Activated CD8-positive, alpha-beta memory T cell treated with anti-CD3 and anti-CD28 coated beads, Interleukin-2, amount 10 ng/mL, durations not matched to agents 7 days and 5 days (primary cell): ENCODE results near the gene FBXO28. TPM values are rescaled to one million over a fixed set of nuclear protein-coding genes. Genes with fewer than 3 reads are reported as not detected.

Source experiments
- ATAC-seq: fragments of 150-1000 bp; cut with Tn5 transposase; one replicate; pipeline ENCODE4 v1.10.0; 2021; ENCODE audit warnings: moderate library complexity
- CTCF ChIA-PET: fragments of 350-600 bp; sonication (Branson Sonifier 250); formaldehyde crosslinking; loops from one replicate; lab custom pipeline; 2021; ENCODE audit warnings: antibody characterized with exemption; lab: Charles Lee
- DNase-seq: peaks from one replicate; pipeline ENCODE4 v3.0.0-alpha.2; 2020
- H3K27ac Mint-ChIP-seq: one replicate; pipeline ENCODE4 v1.8.0; 2021; ENCODE audit warnings: mild to moderate bottlenecking, mixed read lengths
- H3K27me3 Mint-ChIP-seq: one replicate; pipeline ENCODE4 v1.8.0; 2021; ENCODE audit warnings: mixed read lengths
- H3K36me3 Mint-ChIP-seq: one replicate; pipeline ENCODE4 v1.8.0; 2021; ENCODE audit warnings: mild to moderate bottlenecking, mixed read lengths
- H3K4me1 Mint-ChIP-seq: one replicate; pipeline ENCODE4 v1.8.0; 2021; ENCODE audit warnings: mixed read lengths
- H3K4me3 Mint-ChIP-seq: one replicate; pipeline ENCODE4 v1.8.0; 2021; ENCODE audit warnings: mild to moderate bottlenecking, moderate library complexity, mixed read lengths
- H3K9me3 Mint-ChIP-seq: one replicate; pipeline ENCODE4 v1.8.0; 2022; ENCODE audit warnings: low read depth, mixed read lengths
- total RNA-seq, 2 experiments: library from RNA; stranded (reverse); gene quantifications; one replicate each; pipeline ENCODE4 v1.2.3, GENCODE V29; 2021

FBXO28 gene
- total RNA-seq, 2 experiments from 2014 or later = 21.3 to 29.6 TPM

DNA sequence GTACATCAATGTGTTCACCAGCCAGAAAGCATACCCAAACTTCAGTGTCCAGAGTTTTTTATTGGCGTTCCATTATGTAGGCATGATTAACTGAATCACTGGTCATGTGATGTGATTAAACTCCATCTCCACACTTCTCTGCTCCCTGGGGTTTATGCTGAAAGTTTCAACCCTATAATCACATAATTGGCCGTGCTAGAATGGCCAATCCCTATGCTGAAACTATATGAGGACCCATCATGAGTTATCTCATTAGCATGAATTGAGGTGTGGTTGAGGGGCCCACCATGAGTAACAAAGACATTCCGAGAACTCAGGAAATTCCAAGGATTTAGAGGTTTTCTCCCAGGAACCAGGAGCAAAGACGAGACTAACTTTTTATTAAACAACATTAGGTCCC lies 31.8 kb upstream of the FBXO28 start:
- Mint-ChIP-seq H3K9me3 (no peaks in the 10 kb centered on the region), H3K36me3 (no peaks in the 10 kb centered on the region), H3K27me3 (peaks cover 22% of the 10 kb centered on the region), H3K4me1 (no peaks in the 10 kb centered on the region), H3K4me3 (no peak overlapping the region), H3K27ac (no peak overlapping the region)
- DNase-seq (no peak), ATAC-seq (no peak)
- CTCF ChIA-PET = interaction anchor here (1.9 kb wide), 1 partner anchor 13 kb away, joined by 6 read pairs; no protein-coding TSS in a partner anchor

DNA sequence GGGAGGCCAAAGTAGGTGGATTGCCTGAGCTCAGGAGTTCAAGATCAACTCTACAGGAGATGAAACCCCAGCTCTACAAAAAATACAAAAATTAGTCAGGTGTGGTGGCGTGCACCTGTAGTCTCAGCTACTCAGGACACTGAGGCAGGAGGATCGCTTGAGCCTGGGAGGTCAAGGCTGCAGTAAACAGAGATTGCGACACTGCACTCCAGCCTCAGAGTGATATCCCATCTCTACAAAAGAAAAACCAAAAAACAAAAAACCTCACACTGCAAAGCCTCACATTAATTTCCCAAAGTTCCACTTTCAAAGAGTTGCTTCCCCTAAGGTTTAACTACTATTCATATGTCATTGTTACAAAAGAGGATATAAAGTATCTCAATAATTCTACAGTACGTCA lies 29.0 kb upstream of the FBXO28 start:
- H3K27me3 Mint-ChIP-seq = peaks cover 25% of the 10 kb centered on the region
- H3K36me3 Mint-ChIP-seq = no peaks in the 10 kb centered on the region
- DNase-seq (no peak), ATAC-seq (no peak)
- H3K27ac Mint-ChIP-seq = no peak overlapping the region
- no peaks in the 10 kb centered on the region for H3K4me1 Mint-ChIP-seq
- H3K9me3 Mint-ChIP-seq = no peaks in the 10 kb centered on the region
- no peak overlapping the region for H3K4me3 Mint-ChIP-seq
- CTCF ChIA-PET = interaction anchor here (1.0 kb wide), 1 partner anchor 10 kb away, joined by 3 read pairs; no protein-coding TSS in a partner anchor

DNA sequence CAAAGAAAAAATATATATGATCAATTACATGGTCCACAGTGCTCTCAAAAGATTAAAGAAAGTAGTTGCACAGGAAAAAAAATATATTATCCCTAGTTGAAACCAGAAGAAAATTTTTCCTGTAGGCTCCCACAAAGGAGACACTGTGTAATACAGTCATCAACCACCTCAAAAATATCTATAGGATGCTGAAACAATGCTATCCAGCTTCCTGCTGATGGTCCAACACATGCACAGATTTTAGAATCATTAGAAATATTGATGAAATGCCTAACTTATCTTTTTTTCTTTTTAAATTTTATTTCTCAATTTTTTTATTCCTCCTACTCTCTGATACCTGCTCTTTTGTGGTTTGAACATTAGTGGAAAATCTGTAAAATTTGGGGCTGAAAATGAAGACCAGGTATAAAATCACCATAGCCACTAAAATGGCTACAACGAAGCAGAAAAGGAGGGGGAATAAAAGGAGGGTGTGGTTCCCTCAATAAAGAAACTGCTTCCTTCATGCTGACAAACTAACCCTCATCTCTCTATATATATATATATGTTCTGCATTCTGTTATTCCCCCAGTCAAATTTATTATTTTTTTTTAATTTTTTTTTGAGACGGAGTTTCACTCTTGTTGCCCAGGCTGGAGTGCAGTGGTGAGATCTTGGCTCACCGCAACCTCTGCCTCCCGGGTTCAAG lies 28.3 kb upstream of the FBXO28 start:
- Mint-ChIP-seq H3K9me3 (no peaks in the 10 kb centered on the region), H3K27ac (no peak overlapping the region), H3K27me3 (peaks cover 31% of the 10 kb centered on the region), H3K36me3 (no peaks in the 10 kb centered on the region), H3K4me3 (no peak overlapping the region), H3K4me1 (no peaks in the 10 kb centered on the region)
- CTCF ChIA-PET = no interaction called here
- no peak for ATAC-seq
- DNase-seq = no peak

DNA sequence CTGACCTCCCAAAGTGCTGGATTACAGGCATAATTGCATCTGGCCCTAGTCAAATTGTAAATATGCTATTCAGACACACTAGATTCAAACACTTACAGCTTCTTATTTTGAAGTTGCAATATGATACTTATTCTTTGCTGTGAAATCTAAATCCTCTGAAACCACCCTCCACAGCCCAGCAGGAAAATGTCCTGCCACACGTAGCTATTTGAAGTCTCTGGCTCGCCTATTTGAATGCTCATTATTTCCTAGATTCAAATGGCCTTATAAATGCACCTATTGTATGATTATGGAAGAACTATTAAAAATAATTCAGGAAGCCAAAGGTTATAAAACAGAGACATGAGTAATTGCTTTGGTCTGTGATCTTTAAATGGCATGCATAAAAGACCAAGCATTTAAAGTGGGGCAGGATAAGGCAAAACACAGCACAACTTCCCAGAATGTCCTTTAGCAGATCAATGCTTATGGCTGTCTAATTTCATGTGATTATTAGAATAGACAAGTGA lies 26.6 kb upstream of the FBXO28 start:
- H3K9me3 Mint-ChIP-seq = no peaks in the 10 kb centered on the region
- H3K4me3 Mint-ChIP-seq = no peak overlapping the region
- H3K27ac Mint-ChIP-seq = no peak overlapping the region
- H3K36me3 Mint-ChIP-seq = no peaks in the 10 kb centered on the region
- CTCF ChIA-PET = no interaction called here
- peaks cover 30% of the 10 kb centered on the region for H3K27me3 Mint-ChIP-seq
- DNase-seq (no peak), ATAC-seq (no peak)
- H3K4me1 Mint-ChIP-seq = no peaks in the 10 kb centered on the region

DNA sequence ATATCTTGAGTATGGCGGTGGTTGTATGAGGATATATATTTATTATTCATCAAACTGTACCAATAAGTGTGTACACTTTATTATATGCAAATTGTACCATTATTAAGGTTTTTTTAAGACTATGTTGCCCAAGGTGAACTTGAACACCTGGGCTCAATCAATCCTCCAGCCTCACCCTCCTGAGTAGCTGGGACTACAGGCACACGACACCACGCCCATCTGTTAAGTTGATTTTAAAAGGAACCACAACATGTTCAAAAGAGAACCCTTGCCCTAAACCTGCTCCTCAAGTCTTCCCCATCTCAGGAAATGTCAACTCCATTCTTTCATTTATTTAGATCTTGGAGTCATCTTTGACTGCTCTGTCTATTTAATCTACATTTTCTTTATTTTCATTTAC lies 24.3 kb upstream of the FBXO28 start:
- CTCF ChIA-PET = no interaction called here
- Mint-ChIP-seq H3K36me3 (no peaks in the 10 kb centered on the region), H3K9me3 (no peaks in the 10 kb centered on the region), H3K4me1 (no peaks in the 10 kb centered on the region), H3K27me3 (peaks cover 32% of the 10 kb centered on the region), H3K27ac (no peak overlapping the region), H3K4me3 (no peak overlapping the region)
- no peak for ATAC-seq
- no peak for DNase-seq

DNA sequence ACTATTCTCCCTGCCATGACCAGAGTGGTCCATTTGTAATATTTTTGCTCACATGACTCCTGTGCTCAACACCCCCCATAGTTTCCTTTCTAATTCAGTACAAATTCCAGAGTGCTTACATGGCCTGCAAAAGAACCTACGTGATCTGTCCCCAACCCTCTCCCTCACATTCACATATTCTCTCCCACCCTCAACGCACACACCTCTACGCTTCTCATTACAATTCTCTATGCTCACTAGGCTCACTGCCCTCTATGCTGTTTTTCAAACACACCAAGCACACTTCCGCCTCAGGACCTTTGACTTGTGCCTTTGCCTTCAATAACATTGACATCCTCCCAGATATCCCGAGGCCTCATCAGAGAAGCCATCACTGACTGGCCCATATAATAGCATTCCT lies 23.8 kb upstream of the FBXO28 start:
- no peak overlapping the region for H3K27ac Mint-ChIP-seq
- no peaks in the 10 kb centered on the region for H3K9me3 Mint-ChIP-seq
- no peak for ATAC-seq
- H3K4me3 Mint-ChIP-seq = no peak overlapping the region
- H3K36me3 Mint-ChIP-seq = no peaks in the 10 kb centered on the region
- H3K4me1 Mint-ChIP-seq = no peaks in the 10 kb centered on the region
- peaks cover 35% of the 10 kb centered on the region for H3K27me3 Mint-ChIP-seq
- CTCF ChIA-PET = no interaction called here
- no peak for DNase-seq

DNA sequence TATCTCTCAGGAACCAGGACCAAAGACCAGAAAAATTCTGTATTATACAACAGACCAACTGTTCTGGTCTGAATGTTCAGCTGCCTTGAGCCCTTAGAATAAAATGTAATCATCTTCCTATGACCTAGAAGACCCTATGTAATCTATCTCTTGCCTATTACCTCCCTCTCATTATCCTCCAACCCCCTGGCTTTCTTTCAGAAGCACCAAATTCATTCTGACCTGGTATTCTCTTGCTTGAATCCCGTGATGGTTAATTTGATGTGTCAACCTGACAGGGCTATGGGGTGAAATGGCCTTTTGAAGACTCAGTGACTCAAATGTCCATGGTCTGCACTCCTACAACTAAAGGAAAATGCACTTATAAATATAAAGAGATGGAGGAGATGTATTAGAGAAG lies 21.8 kb upstream of the FBXO28 start:
- H3K9me3 Mint-ChIP-seq = no peaks in the 10 kb centered on the region
- no peak overlapping the region for H3K27ac Mint-ChIP-seq
- no peak for ATAC-seq
- no peaks in the 10 kb centered on the region for H3K4me1 Mint-ChIP-seq
- DNase-seq = no peak
- CTCF ChIA-PET = no interaction called here
- H3K4me3 Mint-ChIP-seq = no peak overlapping the region
- H3K27me3 Mint-ChIP-seq = peaks cover 47% of the 10 kb centered on the region
- H3K36me3 Mint-ChIP-seq = no peaks in the 10 kb centered on the region

DNA sequence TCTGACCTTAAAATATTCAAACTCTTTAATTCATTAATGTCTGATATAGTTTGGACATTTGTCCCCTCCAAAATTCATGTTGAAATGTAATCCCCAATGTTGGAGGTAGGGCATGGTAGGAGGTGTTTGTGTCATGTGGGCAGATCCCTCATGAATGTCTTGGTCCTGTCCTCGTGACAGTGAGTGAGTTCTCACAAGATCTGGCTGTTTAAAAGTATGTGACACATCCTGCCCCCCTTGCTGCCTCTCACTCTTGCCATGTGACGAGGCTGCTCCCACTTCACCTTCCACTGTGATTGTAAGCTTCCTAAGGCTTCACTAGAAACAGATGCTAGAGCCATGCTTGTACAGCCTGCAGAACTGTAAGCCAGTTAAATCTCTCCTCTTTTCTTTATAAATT lies 21.3 kb upstream of the FBXO28 start:
- CTCF ChIA-PET = no interaction called here
- DNase-seq = no peak
- Mint-ChIP-seq H3K4me3 (no peak overlapping the region), H3K9me3 (no peaks in the 10 kb centered on the region), H3K4me1 (no peaks in the 10 kb centered on the region), H3K27ac (no peak overlapping the region), H3K27me3 (peaks cover 48% of the 10 kb centered on the region), H3K36me3 (no peaks in the 10 kb centered on the region)
- ATAC-seq = no peak

DNA sequence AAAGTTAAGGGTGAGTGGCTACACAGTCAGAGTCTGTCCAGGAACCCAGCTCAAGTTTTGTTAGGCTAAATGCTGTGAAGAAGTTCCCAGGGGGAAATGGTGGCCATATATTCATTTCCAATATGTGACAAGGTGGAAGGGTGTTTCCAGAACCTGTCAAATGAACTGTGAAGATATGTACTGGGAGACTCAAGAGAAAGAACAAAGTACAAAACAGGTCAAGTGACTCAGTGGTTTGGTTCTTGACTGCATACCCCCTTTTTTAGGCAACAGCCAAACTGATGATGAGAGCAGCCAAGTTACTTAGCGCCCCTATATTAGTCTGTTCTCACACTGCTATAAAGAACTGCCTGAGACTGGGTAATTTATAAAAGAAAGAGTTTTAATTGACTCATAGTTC lies 18.6 kb upstream of the FBXO28 start:
- CTCF ChIA-PET = interaction anchor here (1.7 kb wide), 1 partner anchor 14 kb away, joined by 6 read pairs; no protein-coding TSS in a partner anchor
- H3K36me3 Mint-ChIP-seq = no peaks in the 10 kb centered on the region
- DNase-seq (no peak), ATAC-seq (no peak)
- H3K9me3 Mint-ChIP-seq = no peaks in the 10 kb centered on the region
- H3K27me3 Mint-ChIP-seq = peaks cover 44% of the 10 kb centered on the region
- no peak overlapping the region for H3K4me3 Mint-ChIP-seq
- H3K27ac Mint-ChIP-seq = no peak overlapping the region
- H3K4me1 Mint-ChIP-seq = no peaks in the 10 kb centered on the region

DNA sequence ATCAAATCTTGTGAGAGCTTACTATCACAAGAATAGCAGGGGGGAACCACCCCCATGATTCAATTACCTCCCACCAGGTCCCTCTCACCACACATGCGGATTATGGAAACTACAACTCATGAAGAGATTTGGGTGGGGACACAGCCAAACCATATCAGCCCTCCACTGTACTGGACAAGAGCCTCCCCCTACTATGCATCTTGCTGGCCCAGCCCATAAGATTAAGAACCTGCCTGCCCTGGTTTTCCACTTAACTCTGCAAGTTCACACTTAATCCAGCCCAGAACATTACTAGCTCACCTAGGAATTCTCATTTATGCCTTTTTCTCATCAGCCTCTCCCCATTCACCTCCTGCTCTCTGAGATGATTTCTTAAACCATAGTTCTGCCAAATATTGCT lies 18.0 kb upstream of the FBXO28 start:
- H3K4me1 Mint-ChIP-seq = no peaks in the 10 kb centered on the region
- ATAC-seq = no peak
- H3K27me3 Mint-ChIP-seq = peaks cover 42% of the 10 kb centered on the region
- DNase-seq = no peak
- H3K9me3 Mint-ChIP-seq = no peaks in the 10 kb centered on the region
- no peaks in the 10 kb centered on the region for H3K36me3 Mint-ChIP-seq
- H3K4me3 Mint-ChIP-seq = no peak overlapping the region
- H3K27ac Mint-ChIP-seq = no peak overlapping the region
- CTCF ChIA-PET = interaction anchor here (1.7 kb wide), 1 partner anchor 14 kb away, joined by 6 read pairs; no protein-coding TSS in a partner anchor

DNA sequence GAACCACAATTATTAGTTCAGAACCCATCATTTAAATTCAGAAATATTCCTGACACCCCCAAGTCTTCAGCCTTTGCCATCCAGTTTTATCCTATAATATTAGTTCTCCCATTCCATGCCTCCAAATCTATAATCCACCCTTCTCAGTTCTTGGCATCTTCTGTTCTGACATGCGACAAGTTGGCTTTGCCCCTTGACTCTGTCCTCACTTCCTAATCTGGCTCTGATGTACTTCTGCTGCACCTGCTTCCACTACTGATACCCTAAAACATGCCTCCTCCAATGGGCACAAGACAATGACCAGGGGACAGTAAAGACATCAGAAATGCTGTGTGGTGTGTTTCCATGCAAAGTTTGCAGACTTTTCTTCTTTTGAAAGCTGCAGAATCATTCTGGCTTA lies 17.1 kb upstream of the FBXO28 start:
- H3K4me3 Mint-ChIP-seq = no peak overlapping the region
- CTCF ChIA-PET = no interaction called here
- DNase-seq (no peak), ATAC-seq (no peak)
- no peaks in the 10 kb centered on the region for H3K36me3 Mint-ChIP-seq
- peaks cover 39% of the 10 kb centered on the region for H3K27me3 Mint-ChIP-seq
- H3K4me1 Mint-ChIP-seq = no peaks in the 10 kb centered on the region
- no peak overlapping the region for H3K27ac Mint-ChIP-seq
- no peaks in the 10 kb centered on the region for H3K9me3 Mint-ChIP-seq

DNA sequence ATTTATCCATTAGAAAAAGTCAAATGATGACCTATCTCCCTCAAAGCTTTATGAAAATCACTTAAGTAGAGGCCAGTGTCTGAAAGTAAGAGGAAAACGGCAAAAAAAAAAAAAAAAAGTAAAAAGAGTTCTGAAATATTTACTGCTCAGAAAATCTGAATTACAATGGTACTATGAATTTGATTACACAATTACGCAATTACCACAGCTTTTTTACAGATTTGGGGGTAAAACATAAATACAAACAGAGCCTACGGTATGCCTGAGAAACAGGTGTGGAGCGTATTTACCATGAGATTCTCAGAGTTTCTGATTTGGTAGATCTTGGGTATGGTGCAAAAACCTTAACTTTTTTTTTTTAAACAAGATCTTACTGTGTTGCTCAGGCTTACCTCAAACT lies 15.9 kb upstream of the FBXO28 start:
- no peaks in the 10 kb centered on the region for H3K4me1 Mint-ChIP-seq
- no peak for ATAC-seq
- CTCF ChIA-PET = no interaction called here
- H3K36me3 Mint-ChIP-seq = no peaks in the 10 kb centered on the region
- H3K4me3 Mint-ChIP-seq = no peak overlapping the region
- DNase-seq = no peak
- H3K27me3 Mint-ChIP-seq = peaks cover 37% of the 10 kb centered on the region
- no peak overlapping the region for H3K27ac Mint-ChIP-seq
- no peaks in the 10 kb centered on the region for H3K9me3 Mint-ChIP-seq

DNA sequence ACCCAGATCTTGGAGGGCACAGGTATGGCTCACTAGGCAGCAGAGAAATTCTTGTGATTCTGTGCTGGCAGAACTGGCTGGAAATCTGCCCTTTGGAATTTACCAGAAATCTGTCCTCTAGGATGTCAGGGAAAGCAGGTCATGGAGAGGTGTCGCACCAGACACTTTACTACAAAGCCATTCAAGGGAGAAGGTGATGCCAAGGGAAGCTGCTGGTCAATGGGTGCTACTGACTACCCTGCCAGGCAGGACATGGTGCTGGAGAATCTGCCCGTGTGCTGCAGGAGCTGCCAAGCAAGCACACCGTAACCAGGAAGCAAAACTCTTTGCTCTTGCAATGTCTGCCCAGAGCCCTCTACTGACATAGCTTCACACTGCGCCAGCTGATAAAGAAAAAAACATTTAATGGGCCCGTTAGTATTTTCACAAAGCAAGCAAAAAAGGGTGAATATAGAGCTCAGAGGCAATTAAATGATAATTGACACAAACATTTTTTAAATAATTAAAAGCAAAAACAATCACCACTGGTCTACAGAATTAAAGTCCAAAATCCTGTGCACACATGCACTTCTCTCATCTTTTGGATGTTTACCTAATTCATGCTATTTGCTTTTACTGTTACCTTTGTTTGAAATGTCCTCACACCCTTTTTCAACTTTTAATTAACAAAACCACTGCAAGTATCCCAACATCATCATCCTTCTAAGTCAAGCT lies 7.2 kb upstream of the FBXO28 start:
- Mint-ChIP-seq H3K9me3 (no peaks in the 10 kb centered on the region), H3K4me1 (peaks cover 7% of the 10 kb centered on the region), H3K4me3 (peak overlapping the region; percentile 19), H3K36me3 (no peaks in the 10 kb centered on the region), H3K27me3 (peaks cover 53% of the 10 kb centered on the region), H3K27ac (no peak overlapping the region)
- CTCF ChIA-PET = interaction anchor here (0.7 to 1.9 kb wide), 8 partner anchors 9 to 408 kb away, joined by 3 to 9 read pairs (median 4); partner anchors contain the start of gene WDR26
- ATAC-seq (peak; percentile 93), DNase-seq (peak; percentile 58)

DNA sequence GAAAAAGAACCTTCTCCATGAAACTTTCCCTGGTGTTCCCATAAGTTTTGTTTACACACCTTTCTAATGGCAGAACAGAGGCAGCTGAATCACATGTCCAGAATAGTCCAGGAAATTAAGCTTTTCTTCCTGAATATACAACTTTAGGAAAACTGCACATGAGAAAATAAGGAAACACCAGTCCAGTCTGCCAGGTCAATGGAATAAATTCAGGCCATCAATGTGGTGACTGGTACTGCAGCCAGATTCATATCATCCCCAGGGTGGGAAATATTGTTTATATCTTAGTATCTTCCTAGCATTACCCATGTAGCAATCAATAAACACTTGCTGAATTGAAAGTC lies 6.7 kb upstream of the FBXO28 start:
- CTCF ChIA-PET = interaction anchor here (0.7 to 1.9 kb wide), 8 partner anchors 9 to 409 kb away, joined by 3 to 9 read pairs (median 4); partner anchors contain the start of gene WDR26
- Mint-ChIP-seq H3K9me3 (no peaks in the 10 kb centered on the region), H3K4me1 (peaks cover 7% of the 10 kb centered on the region), H3K27ac (no peak overlapping the region), H3K27me3 (peaks cover 53% of the 10 kb centered on the region), H3K4me3 (no peak overlapping the region), H3K36me3 (no peaks in the 10 kb centered on the region)
- DNase-seq = no peak
- ATAC-seq = no peak
